ENCODE measurements around the gene MAP4K2. TPM values are rescaled to one million over a fixed set of nuclear protein-coding genes. Genes with fewer than 3 reads are reported as not detected.

Gene MAP4K2
- total RNA-seq, 4 donors from 2014 or later: 8.5 to 33.3 (median 17.7) TPM

DNA sequence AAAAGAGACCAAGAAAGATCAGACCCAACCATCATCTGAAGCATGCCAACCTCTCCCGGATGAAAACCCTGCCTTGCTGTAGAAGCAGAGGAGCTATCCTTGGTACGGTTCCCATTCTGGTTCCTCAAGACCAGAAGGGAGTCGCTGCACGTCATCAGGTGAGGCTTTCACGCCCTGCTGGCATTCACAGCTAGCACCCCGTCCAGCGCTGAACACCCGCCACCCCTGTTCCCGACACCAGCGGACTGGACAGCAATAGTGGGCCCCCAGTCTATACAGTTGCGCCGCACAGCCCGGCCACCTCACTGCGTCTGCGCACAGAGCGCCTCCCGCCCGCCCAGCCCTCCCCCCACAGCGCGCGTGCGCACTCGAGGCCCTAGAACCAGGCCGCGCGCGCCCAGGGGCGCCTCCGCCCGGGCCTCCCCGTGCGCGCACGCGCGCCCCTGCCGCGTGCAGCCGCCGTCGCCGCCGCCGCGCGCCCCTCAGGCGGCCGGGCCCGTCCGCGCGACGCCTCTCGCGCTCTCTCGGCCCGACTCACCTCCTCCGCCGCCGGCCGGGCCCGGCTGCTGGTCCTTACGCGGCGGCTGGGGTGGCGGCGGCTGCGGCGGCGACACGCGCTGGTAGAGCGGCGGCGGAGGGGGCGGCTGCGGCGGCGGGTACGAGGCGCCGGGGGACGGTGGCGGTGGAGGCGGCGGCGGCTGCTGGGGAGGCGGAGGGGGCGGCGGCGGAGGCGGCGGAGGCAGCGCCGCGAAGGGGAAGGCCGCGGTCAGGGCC is 25.4 kb downstream of the MAP4K2 start:
- ATAC-seq (ENCODE audit: low FRiP score) (peak; percentile 21), DNase-seq (ENCODE audit: low spot score) (peak; percentile 68)
- TF ChIP-seq, protein P1, sequence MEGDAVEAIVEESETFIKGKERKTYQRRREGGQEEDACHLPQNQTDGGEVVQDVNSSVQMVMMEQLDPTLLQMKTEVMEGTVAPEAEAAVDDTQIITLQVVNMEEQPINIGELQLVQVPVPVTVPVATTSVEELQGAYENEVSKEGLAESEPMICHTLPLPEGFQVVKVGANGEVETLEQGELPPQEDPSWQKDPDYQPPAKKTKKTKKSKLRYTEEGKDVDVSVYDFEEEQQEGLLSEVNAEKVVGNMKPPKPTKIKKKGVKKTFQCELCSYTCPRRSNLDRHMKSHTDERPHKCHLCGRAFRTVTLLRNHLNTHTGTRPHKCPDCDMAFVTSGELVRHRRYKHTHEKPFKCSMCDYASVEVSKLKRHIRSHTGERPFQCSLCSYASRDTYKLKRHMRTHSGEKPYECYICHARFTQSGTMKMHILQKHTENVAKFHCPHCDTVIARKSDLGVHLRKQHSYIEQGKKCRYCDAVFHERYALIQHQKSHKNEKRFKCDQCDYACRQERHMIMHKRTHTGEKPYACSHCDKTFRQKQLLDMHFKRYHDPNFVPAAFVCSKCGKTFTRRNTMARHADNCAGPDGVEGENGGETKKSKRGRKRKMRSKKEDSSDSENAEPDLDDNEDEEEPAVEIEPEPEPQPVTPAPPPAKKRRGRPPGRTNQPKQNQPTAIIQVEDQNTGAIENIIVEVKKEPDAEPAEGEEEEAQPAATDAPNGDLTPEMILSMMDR (IDR thresholded peaks at IDR 0.05): no peak

DNA sequence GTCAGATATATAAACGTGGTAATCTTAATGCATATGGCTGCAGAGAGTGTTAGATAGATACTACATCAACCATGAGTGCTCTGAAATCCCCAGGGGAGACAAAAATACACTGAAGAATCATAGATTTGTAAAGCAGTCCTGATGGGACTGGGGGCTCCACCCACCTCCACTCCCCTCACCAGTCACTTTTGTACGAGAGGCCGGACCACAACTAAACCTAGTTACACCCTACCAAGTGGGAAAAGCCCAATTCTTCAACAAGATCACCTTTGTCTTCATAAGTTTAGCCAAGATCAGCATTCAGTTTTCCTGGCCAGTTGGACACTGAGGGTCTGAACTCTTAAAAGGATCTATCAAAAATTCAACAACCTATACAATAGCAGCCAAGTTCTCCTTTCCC is 26.1 kb downstream of the MAP4K2 start:
- TF ChIP-seq, protein P1 (IDR thresholded peaks at IDR 0.05): no peak
- ATAC-seq (ENCODE audit: low FRiP score) (no peak), DNase-seq (ENCODE audit: low spot score) (no peak)

DNA sequence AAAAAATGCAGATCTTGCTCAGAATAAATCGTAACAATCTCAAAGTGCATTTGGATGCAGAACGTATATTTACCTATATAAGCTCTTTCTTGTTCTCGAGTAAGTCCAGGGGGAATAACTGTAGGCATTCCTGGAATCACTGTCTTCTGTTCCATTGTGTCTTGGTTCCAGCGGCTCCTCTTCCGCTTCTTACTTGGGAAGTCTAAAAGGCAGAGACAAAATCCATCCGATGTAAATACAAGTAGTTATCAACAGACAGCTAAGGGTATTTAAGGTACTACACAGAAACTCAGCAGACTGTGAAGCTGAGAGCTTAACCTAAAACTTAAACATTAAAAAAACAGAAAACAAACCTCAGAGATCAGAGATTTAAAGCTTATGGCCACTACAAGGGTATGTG is 26.6 kb downstream of the MAP4K2 start:
- ATAC-seq (ENCODE audit: low FRiP score): no peak

DNA sequence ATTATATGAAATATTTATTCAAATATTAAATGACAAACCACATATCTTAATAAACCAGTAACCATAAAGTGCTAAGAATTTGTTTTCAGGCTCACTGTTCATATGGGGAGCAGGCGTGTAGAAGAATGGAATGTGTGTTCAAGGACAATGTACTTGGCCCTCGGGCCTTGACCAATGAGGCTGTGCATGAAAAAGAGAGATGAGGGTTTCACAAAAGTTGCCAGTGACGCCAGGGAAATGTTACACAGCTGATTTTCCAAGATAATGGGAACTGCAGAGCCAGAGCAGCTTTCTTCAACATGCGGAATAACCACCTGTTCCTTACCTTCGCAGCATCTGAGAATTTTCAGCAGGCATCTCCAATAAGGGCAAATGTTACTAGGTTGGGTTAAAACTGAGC is 28.9 kb downstream of the MAP4K2 start:
- DNase-seq (ENCODE audit: low spot score) (no peak), ATAC-seq (ENCODE audit: low FRiP score) (no peak)
- TF ChIP-seq, protein P1 (IDR thresholded peaks at IDR 0.05): no peak

More for the DNA sequence above, 26.6 kb downstream of the MAP4K2 start:
- TF ChIP-seq, protein P1 (IDR thresholded peaks at IDR 0.05): no peak
- DNase-seq (ENCODE audit: low spot score): no peak

DNA sequence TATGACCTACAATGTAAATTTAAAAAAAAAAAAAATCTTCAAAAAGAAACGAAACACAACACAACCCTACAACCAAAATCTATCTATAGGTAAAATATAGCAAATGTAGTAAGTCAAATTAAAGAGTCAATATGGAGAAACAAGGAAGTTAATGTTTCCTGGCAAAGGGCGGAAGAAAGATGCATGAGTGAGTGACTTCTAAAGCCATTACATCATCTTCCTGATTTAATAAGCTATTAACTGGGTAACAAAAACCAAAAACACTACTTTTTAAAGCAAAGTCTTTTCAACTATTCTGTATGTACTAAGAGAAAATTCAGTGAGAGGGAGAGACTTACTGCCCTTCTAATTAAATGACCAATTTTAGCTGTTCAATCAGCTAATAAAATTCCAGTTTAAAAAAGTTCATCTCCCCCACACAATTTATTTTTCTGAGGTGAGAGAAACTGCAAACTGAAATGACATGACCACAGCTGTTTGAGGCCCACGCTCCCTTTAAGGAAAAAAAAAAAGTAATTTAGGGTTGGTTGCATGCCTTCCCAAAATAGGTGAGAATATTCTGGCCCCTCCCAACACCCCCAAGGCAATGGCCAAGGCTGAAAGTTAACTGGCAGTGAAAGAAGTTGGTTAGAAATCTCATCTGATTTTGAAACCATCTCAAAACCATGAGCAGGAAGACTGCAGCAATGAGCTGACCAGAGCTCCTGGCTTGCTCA is 30.6 kb downstream of the MAP4K2 start:
- TF ChIP-seq, protein P1 (IDR thresholded peaks at IDR 0.05): no peak
- ATAC-seq (ENCODE audit: low FRiP score) (no peak), DNase-seq (ENCODE audit: low spot score) (no peak)

DNA sequence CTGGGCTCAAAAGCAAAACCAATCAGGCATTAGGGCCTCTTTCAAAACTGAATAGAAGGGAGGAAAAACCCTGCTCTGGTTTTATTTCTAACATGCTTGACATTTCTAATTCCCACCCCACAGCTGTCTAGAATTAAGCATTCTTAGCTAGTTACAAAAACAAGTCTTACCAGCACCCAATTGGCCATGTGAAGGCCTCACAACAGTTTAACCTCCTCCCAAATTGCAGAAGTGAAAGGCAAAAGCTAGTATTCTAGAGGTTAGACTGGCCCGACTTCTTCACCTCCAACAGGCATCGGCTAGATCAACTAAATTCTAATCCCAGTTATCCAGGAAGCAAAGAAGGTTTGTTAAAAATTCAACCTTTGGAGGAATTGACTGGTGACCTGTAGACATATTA is 31.2 kb downstream of the MAP4K2 start:
- no peak for DNase-seq (ENCODE audit: low spot score)
- no peak for ATAC-seq (ENCODE audit: low FRiP score)
- TF ChIP-seq, protein P1 (IDR thresholded peaks at IDR 0.05): no peak

Data from omental fat pad (tissue), 4 donors.